NCI-H2196 treated with DMSO at 0.1 percent for 48 hours (cell line): ENCODE data around the gene KRTAP25-1.

Experiments used
- DNase-seq: peaks from one replicate; lab custom pipeline; 2025; ENCODE audit not compliant: unreplicated experiment; lab: John Stamatoyannopoulos, UW

KRTAP25-1 gene

GRCh38 chr21:30289215-30289614 lies at the start of gene KRTAP25-1:
Gene KRTAP25-1 (minus strand): TSS chr21:30289514. CDS start chr21:30289490, 24 bp downstream.
- DNase-seq, result no peak

- no peak for DNase-seq
These were observed 49.4 kb upstream of the KRTAP25-1 start for GRCh38 chr21:30338717-30339116.

- no peak for DNase-seq
These were observed 48.5 kb upstream of the KRTAP25-1 start for GRCh38 chr21:30337772-30338171.

GRCh38 chr21:30337276-30337744 lies 48.0 kb upstream of the KRTAP25-1 start, which contains the start of gene KRTAP27-1:
Gene KRTAP27-1 (minus strand): TSS chr21:30337694. CDS start chr21:30337668, 26 bp downstream.
- DNase-seq, result no peak

- DNase-seq, result no peak
These were observed 47.3 kb upstream of the KRTAP25-1 start for GRCh38 chr21:30336596-30336995.

- no peak for DNase-seq
These were observed 44.4 kb upstream of the KRTAP25-1 start for GRCh38 chr21:30333736-30334135.

- no peak for DNase-seq
These were observed 43.4 kb upstream of the KRTAP25-1 start for GRCh38 chr21:30332681-30333080.

- DNase-seq, result no peak
These were observed 40.0 kb upstream of the KRTAP25-1 start for GRCh38 chr21:30329203-30329875.

- no peak for DNase-seq
These were observed 37.1 kb upstream of the KRTAP25-1 start for GRCh38 chr21:30326390-30326789.

GRCh38 chr21:30320215-30320614 lies 30.9 kb upstream of the KRTAP25-1 start, which contains the start of gene KRTAP26-1:
Gene KRTAP26-1 (minus strand): TSS chr21:30320315. CDS start chr21:30320035, 280 bp downstream.
- no peak for DNase-seq

- no peak for DNase-seq
These were observed 26.4 kb upstream of the KRTAP25-1 start for GRCh38 chr21:30315701-30316100.

- DNase-seq, result no peak
These were observed 17.6 kb upstream of the KRTAP25-1 start for GRCh38 chr21:30306884-30307283.

GRCh38 chr21:30305136-30305535 lies 15.8 kb upstream of the KRTAP25-1 start:
- DNase-seq, result no peak

GRCh38 chr21:30282850-30283249 lies 6.5 kb downstream of the KRTAP25-1 start, which contains the start of gene KRTAP24-1:
Gene KRTAP24-1 (minus strand): TSS chr21:30282950. CDS start chr21:30282932, 18 bp downstream.
- no peak for DNase-seq

GRCh38 chr21:30271611-30272010 lies 17.7 kb downstream of the KRTAP25-1 start:
- no peak for DNase-seq

GRCh38 chr21:30271156-30271555 lies 18.2 kb downstream of the KRTAP25-1 start:
- DNase-seq, result no peak

- DNase-seq, result no peak
These were observed 19.3 kb downstream of the KRTAP25-1 start for GRCh38 chr21:30269803-30270530.

GRCh38 chr21:30268608-30269197 lies 20.6 kb downstream of the KRTAP25-1 start:
- no peak for DNase-seq

GRCh38 chr21:30257773-30258172 lies 31.5 kb downstream of the KRTAP25-1 start:
- DNase-seq, result no peak

GRCh38 chr21:30256100-30256499 lies 33.2 kb downstream of the KRTAP25-1 start:
- no peak for DNase-seq

- DNase-seq, result no peak
These were observed 33.6 kb downstream of the KRTAP25-1 start for GRCh38 chr21:30255679-30256078.

- DNase-seq, result no peak
These were observed 37.5 kb downstream of the KRTAP25-1 start for GRCh38 chr21:30251781-30252180.
